ENCODE measurements around the gene OR56A4. TPM values are rescaled to one million over a fixed set of nuclear protein-coding genes. Genes with fewer than 3 reads are reported as not detected.

The OR56A4 gene
- total and polyA plus RNA-seq, 3 donors from 2014 or later = 0.55 TPM; not detected in 2

DNA sequence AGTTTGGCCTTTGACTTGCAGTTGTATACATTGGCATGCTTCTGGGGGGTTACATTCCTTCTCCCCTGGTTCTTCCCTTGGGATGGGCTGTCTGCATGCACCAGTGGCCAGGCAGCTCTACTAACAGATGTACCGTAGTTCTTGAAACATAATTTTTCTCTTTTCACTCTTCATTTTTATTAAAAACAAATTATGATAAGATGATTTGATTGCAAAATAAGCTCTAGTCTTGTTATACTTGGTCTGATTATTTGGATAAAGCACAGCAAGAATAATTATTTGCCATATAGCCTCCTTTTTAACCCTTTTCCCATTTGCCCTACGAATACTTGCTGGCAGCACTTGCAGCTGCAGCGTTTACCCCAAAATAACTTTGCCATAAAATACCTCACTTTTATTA is 51.2 kb downstream of the OR56A4 start:
- Histone ChIP-seq H3K27ac (no peak overlapping the region), H3K4me3 (no peak overlapping the region), H3K4me1 (no peaks in the 10 kb centered on the region), H3K36me3 (ENCODE audit: low read depth, missing control alignments) (no peaks in the 10 kb centered on the region), H3K9me3 (no peaks in the 10 kb centered on the region), H3K27me3 (no peaks in the 10 kb centered on the region)
- no peak for DNase-seq
- WGBS, 2 donors = 85 to 95% methylated on average over 3 of the region's 3 CpGs
- intact Hi-C loops (cut with DNase I; ENCODE audit: low total_unique reads) = no loop called here
- TF ChIP-seq POLR2A (IDR thresholded peaks at IDR 0.05) = no peak
- TF ChIP-seq, protein P1, sequence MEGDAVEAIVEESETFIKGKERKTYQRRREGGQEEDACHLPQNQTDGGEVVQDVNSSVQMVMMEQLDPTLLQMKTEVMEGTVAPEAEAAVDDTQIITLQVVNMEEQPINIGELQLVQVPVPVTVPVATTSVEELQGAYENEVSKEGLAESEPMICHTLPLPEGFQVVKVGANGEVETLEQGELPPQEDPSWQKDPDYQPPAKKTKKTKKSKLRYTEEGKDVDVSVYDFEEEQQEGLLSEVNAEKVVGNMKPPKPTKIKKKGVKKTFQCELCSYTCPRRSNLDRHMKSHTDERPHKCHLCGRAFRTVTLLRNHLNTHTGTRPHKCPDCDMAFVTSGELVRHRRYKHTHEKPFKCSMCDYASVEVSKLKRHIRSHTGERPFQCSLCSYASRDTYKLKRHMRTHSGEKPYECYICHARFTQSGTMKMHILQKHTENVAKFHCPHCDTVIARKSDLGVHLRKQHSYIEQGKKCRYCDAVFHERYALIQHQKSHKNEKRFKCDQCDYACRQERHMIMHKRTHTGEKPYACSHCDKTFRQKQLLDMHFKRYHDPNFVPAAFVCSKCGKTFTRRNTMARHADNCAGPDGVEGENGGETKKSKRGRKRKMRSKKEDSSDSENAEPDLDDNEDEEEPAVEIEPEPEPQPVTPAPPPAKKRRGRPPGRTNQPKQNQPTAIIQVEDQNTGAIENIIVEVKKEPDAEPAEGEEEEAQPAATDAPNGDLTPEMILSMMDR (IDR thresholded peaks at IDR 0.05) = no peak

Small RNAs within 50 kb of the gene (small RNA-seq; reads per million reads assigned to genes)
- gene RNA5SP329 = 0 reads per million in 2 donors

Other genes starting within 250 kb of the OR56A4 start
- 1 to 10 TPM; 2.0 to 2.5 TPM for gene OR52N5, start 223.6 kb downstream of the OR56A4 start, total RNA-seq
- not detected for gene OR52N5, start 223.6 kb downstream of the OR56A4 start, polyA plus RNA-seq (ENCODE audit: insufficient read depth, low read depth, low replicate concordance)
- gene OR52N1, start 215.7 kb downstream of the OR56A4 start, total RNA-seq = 1 to 10 TPM; 1.6 to 1.7 TPM
- gene OR52N1, start 215.7 kb downstream of the OR56A4 start, polyA plus RNA-seq (ENCODE audit: insufficient read depth, low read depth, low replicate concordance) = not detected
- gene OR52N2, start 198.0 kb downstream of the OR56A4 start, total RNA-seq = not detected
- 0.44 TPM for gene OR52N2, start 198.0 kb downstream of the OR56A4 start, polyA plus RNA-seq (ENCODE audit: insufficient read depth, low read depth, low replicate concordance)
- 1 to 10 TPM; 1.2 to 1.4 TPM for gene OR52E6, start 165.0 kb downstream of the OR56A4 start, total RNA-seq
- not detected for gene OR52E6, start 165.0 kb downstream of the OR56A4 start, polyA plus RNA-seq (ENCODE audit: insufficient read depth, low read depth, low replicate concordance)
- 1 to 10 TPM; 3.0 to 4.6 TPM for gene OR52E8, start 149.3 kb downstream of the OR56A4 start, total RNA-seq
- gene OR52E8, start 149.3 kb downstream of the OR56A4 start, polyA plus RNA-seq (ENCODE audit: insufficient read depth, low read depth, low replicate concordance) = not detected
- not detected for gene OR52E4, start 126.3 kb downstream of the OR56A4 start, total RNA-seq
- gene OR52E4, start 126.3 kb downstream of the OR56A4 start, polyA plus RNA-seq (ENCODE audit: insufficient read depth, low read depth, low replicate concordance) = not detected
- gene OR52E5, start 113.7 kb downstream of the OR56A4 start, total RNA-seq = not detected
- not detected for gene OR52E5, start 113.7 kb downstream of the OR56A4 start, polyA plus RNA-seq (ENCODE audit: insufficient read depth, low read depth, low replicate concordance)
- gene OR56A3, start 64.7 kb downstream of the OR56A4 start, total RNA-seq = 1 to 10 TPM in 1 of 2 donors, under 1 TPM in 1; 0.87 to 1.0 TPM
- gene OR56A3, start 64.7 kb downstream of the OR56A4 start, polyA plus RNA-seq (ENCODE audit: insufficient read depth, low read depth, low replicate concordance) = 0.90 TPM
- gene OR56A5, start 38.5 kb downstream of the OR56A4 start, total RNA-seq = not detected
- not detected for gene OR56A5, start 38.5 kb downstream of the OR56A4 start, polyA plus RNA-seq (ENCODE audit: insufficient read depth, low read depth, low replicate concordance)
- under 1 TPM in 1 of 2 donors, not detected in 1; 0.79 TPM for gene OR52L1, start 20.0 kb downstream of the OR56A4 start, total RNA-seq
- not detected for gene OR52L1, start 20.0 kb downstream of the OR56A4 start, polyA plus RNA-seq (ENCODE audit: insufficient read depth, low read depth, low replicate concordance)
- under 1 TPM; 0.06 to 0.16 TPM for gene OR56A1, start 23.8 kb upstream of the OR56A4 start, total RNA-seq
- not detected for gene OR56A1, start 23.8 kb upstream of the OR56A4 start, polyA plus RNA-seq (ENCODE audit: insufficient read depth, low read depth, low replicate concordance)
- gene OR56B4, start 100.7 kb upstream of the OR56A4 start, total RNA-seq = not detected
- gene OR56B4, start 100.7 kb upstream of the OR56A4 start, polyA plus RNA-seq (ENCODE audit: insufficient read depth, low read depth, low replicate concordance) = not detected
- gene OR52B2, start 163.4 kb upstream of the OR56A4 start, total RNA-seq = under 1 TPM in 1 of 2 donors, not detected in 1; 0.68 TPM
- gene OR52B2, start 163.4 kb upstream of the OR56A4 start, polyA plus RNA-seq (ENCODE audit: insufficient read depth, low read depth, low replicate concordance) = not detected
- gene OR52W1, start 192.3 kb upstream of the OR56A4 start, total RNA-seq = not detected
- gene OR52W1, start 192.3 kb upstream of the OR56A4 start, polyA plus RNA-seq (ENCODE audit: insufficient read depth, low read depth, low replicate concordance) = not detected
- gene C11orf42, start 198.6 kb upstream of the OR56A4 start, total RNA-seq = 10 to 100 TPM; 10.1 to 38.5 TPM
- gene C11orf42, start 198.6 kb upstream of the OR56A4 start, polyA plus RNA-seq (ENCODE audit: insufficient read depth, low read depth, low replicate concordance) = 28.9 TPM
- 100 to 1,000 TPM; 134 to 156 TPM for gene FHIP1B, start 227.7 kb upstream of the OR56A4 start, total RNA-seq
- 98.3 TPM for gene FHIP1B, start 227.7 kb upstream of the OR56A4 start, polyA plus RNA-seq (ENCODE audit: insufficient read depth, low read depth, low replicate concordance)
- gene CNGA4, start 232.1 kb upstream of the OR56A4 start, total RNA-seq = 1 to 10 TPM; 7.9 to 9.1 TPM
- gene CNGA4, start 232.1 kb upstream of the OR56A4 start, polyA plus RNA-seq (ENCODE audit: insufficient read depth, low read depth, low replicate concordance) = 14.4 TPM

Data from testis (tissue), 3 donors.